Mesendoderm (in vitro differentiated cells): ENCODE measurements around the gene LIPT2. TPM values are rescaled to one million over a fixed set of nuclear protein-coding genes. Genes with fewer than 3 reads are reported as not detected.

ENCODE experiments used
- DNase-seq: peaks from one replicate; pipeline ENCODE4 v3.0.0; 2013
- H2AK5ac ChIP-seq: 2 replicates; pipeline ENCODE4 v1.6.1; 2013; ENCODE audit warnings: low read length, inconsistent platforms
- H2BK120ac ChIP-seq: 2 replicates; pipeline ENCODE4 v1.6.1; 2013; ENCODE audit warnings: low read depth, mild to moderate bottlenecking, low read length, moderate library complexity, mixed read lengths
- H2BK15ac ChIP-seq: replicated peaks from 2 replicates; pipeline ENCODE4 v1.6.1; 2013; ENCODE audit warnings: low read depth, mild to moderate bottlenecking, moderate library complexity
- H2BK5ac ChIP-seq: 2 replicates; pipeline ENCODE4 v1.6.1; 2013; ENCODE audit warnings: low read length, inconsistent platforms
- H3K18ac ChIP-seq: 2 replicates; pipeline ENCODE4 v1.6.1; 2013; ENCODE audit warnings: mild to moderate bottlenecking, low read length, mixed read lengths
- H3K23ac ChIP-seq: one replicate; pipeline ENCODE4 v1.6.1; 2013; ENCODE audit warnings: low read length
- H3K27ac ChIP-seq: 2 replicates; pipeline ENCODE4 v1.5.1; 2013; ENCODE audit warnings: low read depth, mild to moderate bottlenecking, inconsistent platforms, low read length, moderate library complexity
- H3K27me3 ChIP-seq: 2 replicates; pipeline ENCODE4 v1.6.1; 2013; ENCODE audit warnings: low read length, control low read depth, mild to moderate bottlenecking, inconsistent platforms; ENCODE audit not compliant: insufficient read depth, poor library complexity
- H3K36me3 ChIP-seq: 2 replicates; pipeline ENCODE4 v1.6.1; 2013; ENCODE audit warnings: low read length, inconsistent platforms; ENCODE audit not compliant: control insufficient read depth, insufficient read depth
- H3K4ac ChIP-seq: one replicate; pipeline ENCODE4 v1.6.1; 2013; ENCODE audit warnings: low read depth, mild to moderate bottlenecking, low read length, moderate library complexity
- H3K4me1 ChIP-seq: 2 replicates; pipeline ENCODE4 v1.6.1; 2013; ENCODE audit warnings: low read depth, low read length, inconsistent platforms; ENCODE audit not compliant: control insufficient read depth
- H3K4me2 ChIP-seq: 2 replicates; pipeline ENCODE4 v1.6.1; 2013; ENCODE audit warnings: low read length
- H3K4me3 ChIP-seq: 2 replicates; pipeline ENCODE4 v1.5.1; 2013; ENCODE audit warnings: mild to moderate bottlenecking, low read length
- H3K56ac ChIP-seq: one replicate; pipeline ENCODE4 v1.6.1; 2013; ENCODE audit warnings: low read length
- H3K79me1 ChIP-seq: 2 replicates; pipeline ENCODE4 v1.6.1; 2013; ENCODE audit warnings: low read length, inconsistent platforms
- H3K79me2 ChIP-seq: 2 replicates; pipeline ENCODE4 v1.6.1; 2013; ENCODE audit warnings: mild to moderate bottlenecking, low read length; ENCODE audit not compliant: control insufficient read depth, insufficient read depth
- H3K9ac ChIP-seq: 2 replicates; pipeline ENCODE4 v1.6.1; 2013; ENCODE audit warnings: low read length, inconsistent platforms
- H4K5ac ChIP-seq: one replicate; pipeline ENCODE4 v1.6.1; 2013; ENCODE audit warnings: low read length
- H4K8ac ChIP-seq: one replicate; pipeline ENCODE4 v1.6.1; 2013; ENCODE audit warnings: low read depth, mild to moderate bottlenecking, control low read depth, low read length, moderate library complexity
- WGBS: extraction: QIAGEN DNeasy Blood & Tissue Kit; methylation state at CpG from one replicate; pipeline ENCODE4 v1.1.7; 2013; ENCODE audit warnings: low lambda C conversion rate, missing lambda C conversion rate; ENCODE audit not compliant: insufficient coverage; ENCODE audit errors: extremely low coverage; 5-methylcytosine and 5-hydroxymethylcytosine counted together
- small RNA-seq: library from polyadenylated mRNA; stranded (forward); fragments of <200 nt; extraction: miRNeasy Mini kit (QIAGEN cat#:217004); gene quantifications from one replicate; pipeline ENCODE3, GENCODE V24; 2013; ENCODE audit not compliant: insufficient read depth

Gene LIPT2

DNA sequence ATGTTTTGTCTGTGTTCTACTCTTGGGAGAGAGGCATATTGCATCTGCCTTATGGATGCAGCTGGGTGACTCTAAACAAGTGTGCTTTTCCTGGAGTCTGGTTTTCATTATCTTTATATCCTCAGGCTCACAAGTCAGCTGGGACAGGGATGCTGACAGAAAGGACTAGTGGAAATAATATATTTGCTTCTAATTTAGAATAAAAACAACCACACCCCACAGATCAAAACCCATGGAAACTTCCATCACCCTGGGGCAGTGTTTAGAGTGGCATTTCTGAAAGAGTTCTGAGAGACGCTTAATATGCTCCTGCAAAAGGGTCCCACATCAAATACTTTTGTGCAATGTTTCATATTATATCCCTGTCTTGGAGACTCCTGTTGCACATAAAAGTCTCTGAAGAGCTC, 47.0 kb downstream of the LIPT2 start:
- H3K79me2 ChIP-seq, result no peaks in the 10 kb centered on the region
- H3K79me1 ChIP-seq, result no peaks in the 10 kb centered on the region
- H2BK15ac ChIP-seq, result no peak overlapping the region
- H3K4me3 ChIP-seq, result no peak overlapping the region
- no peak overlapping the region for H3K56ac ChIP-seq
- no peak overlapping the region for H2BK120ac ChIP-seq
- no peak for DNase-seq
- H3K4me2 ChIP-seq, result no peak overlapping the region
- H3K9ac ChIP-seq, result no peak overlapping the region
- no peaks in the 10 kb centered on the region for H3K36me3 ChIP-seq
- H3K4ac ChIP-seq, result no peak overlapping the region
- no peak overlapping the region for H2AK5ac ChIP-seq
- no peak overlapping the region for H3K18ac ChIP-seq
- no CpG with 5 or more reads among the region's 1 CpG for WGBS
- H3K23ac ChIP-seq, result no peak overlapping the region
- H4K8ac ChIP-seq, result no peak overlapping the region
- no peak overlapping the region for H3K27ac ChIP-seq
- H4K5ac ChIP-seq, result no peak overlapping the region
- H3K4me1 ChIP-seq, result peaks cover 1% of the 10 kb centered on the region
- no peaks in the 10 kb centered on the region for H3K27me3 ChIP-seq
- H2BK5ac ChIP-seq, result no peak overlapping the region

DNA sequence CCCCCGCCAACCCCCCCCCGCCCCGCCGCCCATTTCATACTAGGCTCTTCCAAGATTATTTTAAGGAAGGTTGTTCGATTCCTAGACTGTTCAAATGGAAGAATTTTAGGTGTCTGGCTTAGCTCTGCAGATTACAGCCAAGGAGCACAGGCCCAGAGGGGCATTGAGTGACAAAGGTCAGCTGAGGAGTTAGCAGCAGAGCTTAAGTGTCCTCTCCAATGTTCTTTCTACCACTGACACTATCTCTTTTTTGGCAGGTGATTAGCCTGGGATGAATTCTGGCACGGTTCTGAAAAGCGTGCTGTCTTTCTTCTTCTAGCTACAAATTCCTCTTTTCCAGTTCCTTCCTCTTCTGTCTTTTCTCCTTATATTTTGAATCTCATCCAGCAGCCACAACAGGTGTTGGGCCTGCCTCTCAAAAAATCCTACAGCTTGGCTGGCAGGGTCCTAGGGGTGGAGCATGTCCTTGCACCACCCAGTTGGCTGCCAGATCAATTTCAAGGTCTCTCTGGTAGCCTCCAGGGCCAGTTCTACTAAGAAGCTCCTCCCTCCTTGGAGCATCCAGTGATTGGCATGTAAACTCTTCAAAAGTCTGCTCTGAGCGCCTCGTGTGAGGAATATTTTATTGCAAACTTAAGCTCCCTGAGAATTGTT, 49.2 kb downstream of the LIPT2 start:
- H2BK15ac ChIP-seq, result no peak overlapping the region
- H2AK5ac ChIP-seq, result no peak overlapping the region
- no peak overlapping the region for H3K23ac ChIP-seq
- no peaks in the 10 kb centered on the region for H3K27me3 ChIP-seq
- H3K18ac ChIP-seq, result no peak overlapping the region
- H4K8ac ChIP-seq, result no peak overlapping the region
- H4K5ac ChIP-seq, result no peak overlapping the region
- no peaks in the 10 kb centered on the region for H3K79me2 ChIP-seq
- no peak overlapping the region for H3K4ac ChIP-seq
- no peak overlapping the region for H3K4me2 ChIP-seq
- WGBS, result no CpG with 5 or more reads among the region's 9 CpGs
- no peak overlapping the region for H3K56ac ChIP-seq
- no peak overlapping the region for H3K27ac ChIP-seq
- DNase-seq, result peak; percentile 13
- H3K79me1 ChIP-seq, result no peaks in the 10 kb centered on the region
- no peak overlapping the region for H3K4me3 ChIP-seq
- H3K36me3 ChIP-seq, result no peaks in the 10 kb centered on the region
- no peak overlapping the region for H2BK120ac ChIP-seq
- no peak overlapping the region for H3K9ac ChIP-seq
- H3K4me1 ChIP-seq, result no peaks in the 10 kb centered on the region
- H2BK5ac ChIP-seq, result no peak overlapping the region

DNA sequence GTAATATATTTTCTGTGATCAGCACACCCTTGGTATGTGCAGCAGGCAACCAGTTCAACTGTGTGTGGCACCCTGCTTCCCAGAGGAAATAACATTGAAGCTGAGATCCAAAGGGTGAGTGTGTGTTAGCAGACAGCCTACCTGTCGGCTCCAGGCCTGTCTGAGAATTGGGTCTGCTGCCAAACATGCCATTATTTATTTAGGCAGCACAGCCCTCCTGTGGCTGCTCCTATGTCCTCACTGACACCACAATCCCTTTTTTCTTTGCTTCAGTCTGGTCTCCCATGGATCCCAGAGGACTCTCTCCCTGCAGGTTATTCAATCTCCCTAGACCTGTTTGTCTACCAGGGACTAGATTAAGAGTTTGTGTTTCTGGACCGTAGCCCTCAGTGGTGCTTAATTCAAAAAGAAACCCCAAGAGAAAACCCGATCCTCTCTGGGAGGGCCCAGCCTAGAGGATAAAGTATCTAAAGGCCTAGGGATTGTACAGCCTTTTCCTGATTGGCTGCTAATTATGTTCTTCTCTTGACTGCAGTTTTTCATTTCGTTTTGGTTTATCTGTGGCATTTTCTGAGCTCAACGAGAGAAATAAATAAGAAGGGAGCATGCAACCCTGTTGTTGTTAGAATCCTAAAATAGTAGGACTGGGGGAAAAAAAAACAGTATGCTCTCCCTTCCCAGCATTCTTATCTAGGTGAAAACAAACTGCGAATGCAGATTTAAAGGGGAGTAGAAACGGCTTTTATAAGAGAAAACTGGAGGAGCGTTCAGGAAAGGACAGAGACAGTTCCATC, 50.3 kb downstream of the LIPT2 start:
- Histone ChIP-seq H2BK5ac (no peak overlapping the region), H3K56ac (no peak overlapping the region), H3K4me3 (no peak overlapping the region), H3K18ac (no peak overlapping the region), H2BK120ac (no peak overlapping the region), H3K4me2 (no peak overlapping the region), H3K79me2 (no peaks in the 10 kb centered on the region), H3K23ac (no peak overlapping the region), H2AK5ac (no peak overlapping the region), H3K27ac (no peak overlapping the region), H3K36me3 (no peaks in the 10 kb centered on the region), H3K4ac (no peak overlapping the region), H3K27me3 (no peaks in the 10 kb centered on the region), H2BK15ac (no peak overlapping the region), H3K4me1 (no peaks in the 10 kb centered on the region), H3K79me1 (no peaks in the 10 kb centered on the region), H4K8ac (no peak overlapping the region), H4K5ac (no peak overlapping the region), H3K9ac (no peak overlapping the region)
- no CpG with 5 or more reads among the region's 8 CpGs for WGBS
- peak; percentile 55 for DNase-seq

DNA sequence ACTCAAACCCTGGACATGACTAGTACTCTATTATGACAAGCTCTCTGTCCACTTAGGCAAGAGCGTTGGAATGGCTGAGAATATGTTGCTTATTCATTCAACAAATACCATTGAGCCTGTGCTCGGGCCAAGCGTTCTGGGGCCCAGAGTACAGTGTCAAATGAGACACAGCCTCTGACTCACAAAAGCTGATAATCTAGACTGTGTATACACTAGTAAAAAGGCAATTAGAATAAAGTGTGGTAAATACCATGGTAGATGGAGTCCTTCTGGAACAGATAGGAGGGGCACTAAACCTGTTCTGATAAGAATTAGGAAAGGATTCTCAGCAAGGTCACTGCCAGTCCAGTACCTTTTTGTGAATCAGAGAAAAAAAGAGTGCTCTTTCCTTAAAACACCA, 50.9 kb downstream of the LIPT2 start:
- no peak overlapping the region for H3K27ac ChIP-seq

More for the DNA sequence above, 50.9 kb downstream of the LIPT2 start:
- Histone ChIP-seq H4K8ac (no peak overlapping the region), H2AK5ac (no peak overlapping the region), H3K4me1 (no peaks in the 10 kb centered on the region), H3K4me3 (no peak overlapping the region), H3K79me1 (no peaks in the 10 kb centered on the region), H2BK120ac (no peak overlapping the region), H3K4ac (no peak overlapping the region), H4K5ac (no peak overlapping the region), H2BK5ac (no peak overlapping the region), H3K56ac (no peak overlapping the region), H3K4me2 (no peak overlapping the region), H3K9ac (no peak overlapping the region), H3K27me3 (no peaks in the 10 kb centered on the region), H3K18ac (no peak overlapping the region), H3K79me2 (no peaks in the 10 kb centered on the region), H3K23ac (no peak overlapping the region), H3K36me3 (no peaks in the 10 kb centered on the region), H2BK15ac (no peak overlapping the region)
- DNase-seq, result no peak
- no CpG with 5 or more reads among the region's 3 CpGs for WGBS

Small RNA genes within 50 kb of the gene (small RNA-seq; reads per million reads assigned to genes)
- gene CYCSP27, result not detected
